IMR-90 (cell line): ENCODE results near the gene CCDC87. TPM values are rescaled to one million over a fixed set of nuclear protein-coding genes. Genes with fewer than 3 reads are reported as not detected.

Source experiments
- ATAC-seq: fragments of 200-7000 bp; cut with Tn5 transposase; 2 replicates; pipeline ENCODE4 v1.9.1; 2020; ENCODE audit warnings: low read depth, mild to moderate bottlenecking, moderate library complexity
- BruUV-seq: library from RNA; stranded (reverse); fragments of 400-500 nt; replicated peaks from 2 replicates; lab custom pipeline; 2021; lab: Mats Ljungman, UMichigan
- CTCF ChIA-PET: fragments of 300-600 bp; formaldehyde crosslinking; extraction: SDS; loops from one replicate; lab custom pipeline; 2021; ENCODE audit warnings: antibody characterized with exemption; lab: Yijun Ruan, JAX
- POLR2A ChIA-PET: fragments of 300-600 bp; sonication (Branson Sonifier 250); formaldehyde crosslinking; loops from one replicate; lab custom pipeline; 2022; ENCODE audit warnings: antibody characterized with exemption; ENCODE audit not compliant: unreplicated experiment; lab: Charles Lee
- DNase-seq: peaks from one replicate; pipeline ENCODE4 v3.0.0; 2013
- H2AFZ ChIP-seq: replicated peaks from 2 replicates; pipeline ENCODE3; 2013; ENCODE audit warnings: low read length, mild to moderate bottlenecking; ENCODE audit not compliant: poor library complexity
- H2AK5ac ChIP-seq: 2 replicates; pipeline ENCODE4 v1.6.1; 2013; ENCODE audit warnings: low read depth, low read length, inconsistent platforms
- H2AK9ac ChIP-seq: replicated peaks from 2 replicates; pipeline ENCODE3; 2013; ENCODE audit warnings: mild to moderate bottlenecking, low read depth, low read length, moderate library complexity; ENCODE audit not compliant: poor library complexity
- H2BK120ac ChIP-seq: 2 replicates; pipeline ENCODE4 v1.6.1; 2013; ENCODE audit warnings: low read depth, low read length, inconsistent platforms
- H2BK15ac ChIP-seq: 3 replicates; pipeline ENCODE4 v1.6.1; 2013; ENCODE audit warnings: low read depth, low read length, inconsistent platforms
- H2BK20ac ChIP-seq: 2 replicates; pipeline ENCODE4 v1.6.1; 2013; ENCODE audit warnings: low read depth, mild to moderate bottlenecking, inconsistent platforms, low read length, moderate library complexity
- H2BK5ac ChIP-seq: 2 replicates; pipeline ENCODE4 v1.6.1; 2013; ENCODE audit warnings: mild to moderate bottlenecking, low read depth, low read length, inconsistent platforms; ENCODE audit not compliant: poor library complexity, severe bottlenecking
- H3K14ac ChIP-seq: replicated peaks from 2 replicates; pipeline ENCODE4 v1.6.1; 2013; ENCODE audit warnings: low read depth, low read length, inconsistent platforms
- H3K18ac ChIP-seq: 2 replicates; pipeline ENCODE4 v1.6.1; 2013; ENCODE audit warnings: low read depth, low read length, control low read depth
- H3K23ac ChIP-seq: 2 replicates; pipeline ENCODE4 v1.6.1; 2013; ENCODE audit warnings: low read depth, low read length, inconsistent platforms
- H3K27ac ChIP-seq: 2 replicates; pipeline ENCODE4 v1.5.1; 2013; ENCODE audit warnings: mild to moderate bottlenecking, control low read depth, low read length; ENCODE audit not compliant: insufficient read depth
- H3K27me3 ChIP-seq: 2 replicates; pipeline ENCODE4 v1.6.1; 2013; ENCODE audit warnings: low read length; ENCODE audit not compliant: control insufficient read depth, insufficient read depth
- H3K36me3 ChIP-seq: 2 replicates; pipeline ENCODE4 v1.6.1; 2013; ENCODE audit warnings: low read length, mixed read lengths; ENCODE audit not compliant: control insufficient read depth, insufficient read depth
- H3K4ac ChIP-seq: 2 replicates; pipeline ENCODE4 v1.6.1; 2013; ENCODE audit warnings: low read depth, low read length, inconsistent platforms
- H3K4me1 ChIP-seq: 2 replicates; pipeline ENCODE4 v1.6.1; 2013; ENCODE audit warnings: low read length, mixed read lengths; ENCODE audit not compliant: control insufficient read depth, insufficient read depth
- H3K4me2 ChIP-seq: 2 replicates; pipeline ENCODE4 v1.6.1; 2013; ENCODE audit warnings: low read depth, mild to moderate bottlenecking, control low read depth, low read length, moderate library complexity
- H3K4me3 ChIP-seq: 2 replicates; pipeline ENCODE4 v1.5.1; 2013; ENCODE audit warnings: low read depth, mild to moderate bottlenecking, control low read depth, low read length, moderate library complexity; ENCODE audit not compliant: insufficient read depth
- H3K56ac ChIP-seq: 2 replicates; pipeline ENCODE4 v1.6.1; 2013; ENCODE audit warnings: low read length, inconsistent platforms; ENCODE audit not compliant: insufficient read depth; ENCODE audit errors: extremely low read depth
- H3K79me1 ChIP-seq, 2 experiments: 2 replicates each; pipeline ENCODE4 v1.6.1; 2013; ENCODE audit warnings: low read length in 2 of 2, inconsistent platforms in 1 of 2, low read depth in 1 of 2
- H3K9ac ChIP-seq: 2 replicates; pipeline ENCODE4 v1.6.1; 2013; ENCODE audit warnings: low read depth, low read length, control low read depth
- H3K9me1 ChIP-seq: 2 replicates; pipeline ENCODE4 v1.6.1; 2013; ENCODE audit warnings: low read length, inconsistent platforms; ENCODE audit not compliant: insufficient read depth
- H3K9me3 ChIP-seq: 2 replicates; pipeline ENCODE4 v1.6.1; 2013; ENCODE audit warnings: low read length; ENCODE audit not compliant: control insufficient read depth, insufficient read depth
- H4K20me1 ChIP-seq: 2 replicates; pipeline ENCODE4 v1.6.1; 2013; ENCODE audit warnings: low read length, inconsistent platforms; ENCODE audit not compliant: insufficient read depth
- H4K5ac ChIP-seq: 2 replicates; pipeline ENCODE4 v1.6.1; 2013; ENCODE audit warnings: mild to moderate bottlenecking, low read depth, low read length, control low read depth
- H4K8ac ChIP-seq, 2 experiments: 2 replicates each; pipeline ENCODE4 v1.6.1; 2013; ENCODE audit warnings: low read depth in 2 of 2, low read length in 2 of 2, control low read depth in 1 of 2, inconsistent platforms in 1 of 2
- H4K91ac ChIP-seq: 2 replicates; pipeline ENCODE4 v1.6.1; 2013; ENCODE audit warnings: low read depth, low read length, inconsistent platforms; ENCODE audit not compliant: insufficient read depth
- CEBPB ChIP-seq: IDR thresholded peaks from 2 replicates; pipeline ENCODE4 v1.6.1; 2012; ENCODE audit warnings: low read depth, low read length, improper control_type of control experiment
- CHD1 ChIP-seq: IDR thresholded peaks from 2 replicates; pipeline ENCODE4 v1.6.1; 2012; ENCODE audit warnings: low read depth, low read length, improper control_type of control experiment
- MAZ ChIP-seq: IDR thresholded peaks from 2 replicates; pipeline ENCODE4 v1.6.1; 2012; ENCODE audit warnings: low read depth, mild to moderate bottlenecking, low read length, improper control_type of control experiment, moderate library complexity, borderline replicate concordance
- RAD21 ChIP-seq: IDR thresholded peaks from 2 replicates; pipeline ENCODE4 v1.6.1; 2012; ENCODE audit warnings: low read length, improper control_type of control experiment
- SMC3 ChIP-seq: fragments of 150-350 bp; IDR thresholded peaks from 2 replicates; pipeline ENCODE4 v1.6.1; 2016; ENCODE audit warnings: low read depth, mild to moderate bottlenecking, antibody characterized with exemption, low read length, moderate library complexity
- whole genome bisulfite sequencing, 2 experiments: methylation state at CpG; one replicate each; pipeline versions ENCODE4 v1.1.5 to v1.1.7; 2013; ENCODE audit warnings: missing lambda C conversion rate in 2 of 2; ENCODE audit not compliant: insufficient read length in 1 of 2; ENCODE audit errors: extremely low coverage in 2 of 2; 5-methylcytosine and 5-hydroxymethylcytosine counted together
- dilution Hi-C: fragments of 300-500 bp; cut with HindIII; formaldehyde crosslinking; loops from one replicate; pipeline ENCODE4 v1.14.3; 2018; ENCODE audit warnings: low sequenced_read_pairs; ENCODE audit not compliant: unreplicated experiment
- in situ Hi-C: fragments of 300-500 bp; cut with MboI; formaldehyde crosslinking; loops from 3 replicates; pipeline ENCODE4 v1.14.3; 2019; ENCODE audit warnings: low sequenced_read_pairs, inconsistent platforms, mixed read lengths
- intact Hi-C: fragments of 100-400 bp; cut with micrococcal nuclease; formaldehyde crosslinking; loops from 2 replicates; pipeline ENCODE4 v1.10.0; 2022
- polyA plus RNA-seq, 3 experiments: library from polyadenylated mRNA; depleted of rRNA; stranded (reverse); fragments of >200 nt; gene quantifications; 2 replicates each; pipeline ENCODE4 v1.2.3, GENCODE V29; 2012; ENCODE audit warnings: low replicate concordance in 1 of 3
- total RNA-seq: library from RNA; depleted of rRNA; stranded (reverse); fragments of >200 nt; gene quantifications from 2 replicates; pipeline ENCODE4 v1.2.3, GENCODE V29; 2012

CCDC87 gene
- total and polyA plus RNA-seq, 2 of the 4 experiments (the other 2 are of a cell fraction) = 0.18 to 0.19 TPM

DNA sequence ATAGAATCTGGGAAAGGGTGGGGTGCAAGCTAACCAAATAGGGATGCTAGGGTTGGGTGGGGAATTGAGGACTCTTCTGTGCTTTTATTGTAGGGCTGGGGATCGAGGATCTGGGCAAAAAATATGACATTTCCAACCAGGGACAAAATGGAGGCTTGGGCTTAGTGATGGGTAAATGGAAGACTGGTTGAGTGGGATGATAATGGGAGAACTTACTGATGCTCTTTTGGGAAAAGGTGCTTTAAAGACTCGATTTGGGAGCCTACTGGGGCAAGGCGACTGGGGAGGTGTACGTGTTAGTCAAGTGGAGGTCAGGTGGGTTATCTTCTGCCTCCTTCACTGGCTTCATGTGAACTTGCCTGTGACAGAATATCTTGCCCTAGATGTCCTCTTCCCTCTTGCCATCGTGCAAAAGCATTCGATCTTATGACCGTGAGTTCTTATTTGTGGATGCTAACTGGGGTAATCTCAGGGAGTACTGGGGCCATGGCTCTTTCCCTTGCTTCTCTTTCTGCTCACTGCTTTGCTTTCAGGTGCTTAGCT is 35.3 kb upstream of the CCDC87 start:
- DNase-seq = no peak
- no peak overlapping the region for H4K91ac ChIP-seq
- no peak overlapping the region for H3K4me2 ChIP-seq
- H2BK15ac ChIP-seq = no peak overlapping the region
- H3K27me3 ChIP-seq = no peaks in the 10 kb centered on the region
- CTCF ChIA-PET = no interaction called here
- no peak overlapping the region for H3K4ac ChIP-seq
- H2BK5ac ChIP-seq = no peak overlapping the region
- no peak for ATAC-seq
- POLR2A ChIA-PET = no interaction called here
- no peak overlapping the region for H3K9ac ChIP-seq
- no peak overlapping the region for H2BK120ac ChIP-seq
- no peak overlapping the region for H3K14ac ChIP-seq
- peaks cover 2% of the 10 kb centered on the region; the same call in 1 of the 2 replicates for H3K4me1 ChIP-seq
- peaks cover 94% of the 10 kb centered on the region for H4K20me1 ChIP-seq
- no peak overlapping the region for H2AK5ac ChIP-seq
- H4K5ac ChIP-seq = no peak overlapping the region
- H3K9me1 ChIP-seq = peaks cover 36% of the 10 kb centered on the region
- H3K4me3 ChIP-seq = no peak overlapping the region
- peak overlapping the region; percentile 56 for H2AK9ac ChIP-seq
- no peak overlapping the region for H3K27ac ChIP-seq
- no peak overlapping the region for H2AFZ ChIP-seq
- peaks cover 67% of the 10 kb centered on the region for H3K36me3 ChIP-seq
- no CpG with 5 or more reads among the region's 7 CpGs for WGBS, 2 experiments
- intact Hi-C loops = no loop called here
- BruUV-seq = no TSS peak
- H4K8ac ChIP-seq = no peak overlapping the region
- dilution Hi-C loops = no loop called here
- H3K23ac ChIP-seq = no peak overlapping the region
- TF ChIP-seq SMC3 (no peak), CHD1 (no peak), CEBPB (no peak), RAD21 (no peak), MAZ (no peak)
- no peak overlapping the region for H3K18ac ChIP-seq
- H2BK20ac ChIP-seq = no peak overlapping the region
- H3K9me3 ChIP-seq = no peaks in the 10 kb centered on the region
- in situ Hi-C loops = no loop called here
- peaks cover 31 to 80% of the 10 kb centered on the region in 2 experiments for H3K79me1 ChIP-seq
- no peak overlapping the region for H3K56ac ChIP-seq
